GM19023 (cell line): ENCODE data around the gene COX5B.
"Not testable (repeated sequence)": the region's sequence is repeated elsewhere in the genome, so short reads cannot be mapped to it uniquely, and the experiment has no call there.

Experiments used
- ATAC-seq: cut with Tn5 transposase; IDR thresholded peaks from one replicate; pipeline ENCODE4 v1.9.1; 2021; ENCODE audit warnings: mild to moderate bottlenecking, moderate library complexity; ENCODE audit not compliant: unreplicated experiment

The COX5B gene, protein sequence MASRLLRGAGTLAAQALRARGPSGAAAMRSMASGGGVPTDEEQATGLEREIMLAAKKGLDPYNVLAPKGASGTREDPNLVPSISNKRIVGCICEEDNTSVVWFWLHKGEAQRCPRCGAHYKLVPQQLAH

DNA sequence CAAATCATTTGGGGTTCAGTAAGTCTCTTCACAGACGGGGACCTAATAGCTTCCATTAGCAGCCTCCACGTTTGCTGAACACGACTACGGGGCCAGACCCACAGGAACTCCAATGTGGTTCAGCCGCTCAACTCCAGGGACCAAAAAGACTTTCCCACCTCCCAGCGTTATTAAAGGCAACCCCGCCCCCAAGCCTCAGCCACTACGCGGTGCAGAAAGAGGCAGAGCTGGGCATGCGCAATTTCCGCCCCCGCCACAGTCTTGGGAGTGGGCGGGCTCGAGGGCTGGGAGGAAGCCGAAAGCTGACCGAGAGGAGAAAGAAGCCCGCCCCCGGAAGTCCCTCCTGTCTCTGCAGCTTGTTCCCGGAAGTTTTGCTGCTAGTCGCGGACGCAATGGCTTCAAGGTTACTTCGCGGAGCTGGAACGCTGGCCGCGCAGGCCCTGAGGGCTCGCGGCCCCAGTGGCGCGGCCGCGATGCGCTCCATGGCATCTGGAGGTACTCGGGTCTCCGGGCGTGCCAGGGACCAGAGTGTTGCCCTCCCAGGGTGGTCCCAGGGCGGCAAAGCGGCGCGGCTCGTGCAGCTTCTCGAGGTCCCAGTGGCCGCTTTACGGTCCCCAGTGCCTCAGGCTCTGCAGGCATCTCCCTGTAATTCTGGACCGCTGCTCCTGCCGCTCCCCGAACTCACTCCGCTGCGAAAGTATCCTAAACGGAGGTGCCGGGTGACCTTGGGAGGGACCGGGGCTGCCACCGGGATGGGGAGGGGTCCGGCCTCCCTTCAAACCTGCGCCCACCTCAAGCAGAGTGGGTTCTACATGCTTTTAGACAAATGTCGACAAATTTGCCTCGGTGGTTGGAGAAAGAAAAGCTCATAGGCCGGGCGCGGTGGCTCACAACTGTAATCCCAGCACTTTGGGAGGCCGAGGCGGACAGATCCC, at the start of gene COX5B:
Gene COX5B, plus strand, starts transcription at position 368 of the 935 bp plus-strand sequence. Its CDS starts 25 bp downstream, at position 393.
- peak; percentile 88 for ATAC-seq

DNA sequence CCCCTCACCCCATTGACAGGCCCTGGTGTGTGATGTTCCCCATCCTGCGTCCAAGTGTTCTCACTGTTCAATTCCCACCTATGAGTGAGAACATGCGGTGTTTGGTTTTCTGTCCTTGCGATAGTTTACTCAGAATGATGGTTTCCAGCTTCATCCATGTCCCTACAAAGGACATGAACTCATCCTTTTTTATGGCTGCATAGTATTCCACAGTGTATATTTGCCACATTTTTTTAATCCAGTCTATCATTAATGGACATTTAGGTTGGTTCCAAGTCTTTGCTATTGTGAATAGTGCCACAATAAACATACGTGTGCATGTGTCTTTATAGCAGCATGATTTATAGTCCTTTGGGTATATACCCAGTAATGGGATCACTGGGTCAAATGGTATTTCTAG, 49.7 kb upstream of the COX5B start:
- not testable (repeated sequence) for ATAC-seq

DNA sequence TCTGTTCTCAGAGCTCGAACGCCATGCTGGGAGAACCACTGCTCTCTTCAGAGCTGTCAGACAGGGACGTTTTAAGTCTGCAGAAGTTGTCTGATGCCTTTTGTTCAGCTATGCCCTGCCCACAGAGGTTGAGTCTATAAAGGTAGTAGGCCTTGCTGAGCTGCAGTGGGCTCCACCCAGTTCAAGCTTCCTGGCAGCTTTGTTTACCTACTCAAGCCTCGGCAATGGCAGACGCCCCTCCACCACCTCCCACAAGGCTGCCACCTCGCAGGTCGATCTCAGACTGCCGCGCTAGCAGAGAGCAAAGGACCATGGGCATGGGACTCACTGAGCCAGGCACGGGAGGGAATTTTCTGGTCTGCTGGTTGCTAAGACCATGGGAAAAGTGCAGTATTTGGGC, 44.3 kb upstream of the COX5B start:
- not testable (repeated sequence) for ATAC-seq

DNA sequence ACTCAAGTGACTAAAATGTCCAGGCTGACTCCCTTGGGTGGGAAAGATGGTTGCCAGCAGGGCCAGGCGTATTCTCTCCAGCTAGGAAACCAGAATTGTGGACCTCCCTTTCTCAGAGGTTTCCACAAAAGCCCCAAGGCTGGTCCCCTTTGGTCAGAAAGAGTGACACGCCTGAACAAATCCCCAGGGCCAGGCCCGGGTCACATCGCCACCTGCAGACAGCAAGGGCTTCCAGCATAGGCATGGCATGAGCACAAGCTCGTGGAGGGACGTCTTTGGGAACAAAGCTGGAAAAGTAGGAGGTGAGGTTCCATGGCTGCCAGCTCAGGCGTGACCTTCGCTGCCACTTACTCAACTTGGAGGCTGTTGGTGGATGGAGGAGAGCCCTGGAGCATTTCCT, 40.8 kb upstream of the COX5B start:
- not testable (repeated sequence) for ATAC-seq

DNA sequence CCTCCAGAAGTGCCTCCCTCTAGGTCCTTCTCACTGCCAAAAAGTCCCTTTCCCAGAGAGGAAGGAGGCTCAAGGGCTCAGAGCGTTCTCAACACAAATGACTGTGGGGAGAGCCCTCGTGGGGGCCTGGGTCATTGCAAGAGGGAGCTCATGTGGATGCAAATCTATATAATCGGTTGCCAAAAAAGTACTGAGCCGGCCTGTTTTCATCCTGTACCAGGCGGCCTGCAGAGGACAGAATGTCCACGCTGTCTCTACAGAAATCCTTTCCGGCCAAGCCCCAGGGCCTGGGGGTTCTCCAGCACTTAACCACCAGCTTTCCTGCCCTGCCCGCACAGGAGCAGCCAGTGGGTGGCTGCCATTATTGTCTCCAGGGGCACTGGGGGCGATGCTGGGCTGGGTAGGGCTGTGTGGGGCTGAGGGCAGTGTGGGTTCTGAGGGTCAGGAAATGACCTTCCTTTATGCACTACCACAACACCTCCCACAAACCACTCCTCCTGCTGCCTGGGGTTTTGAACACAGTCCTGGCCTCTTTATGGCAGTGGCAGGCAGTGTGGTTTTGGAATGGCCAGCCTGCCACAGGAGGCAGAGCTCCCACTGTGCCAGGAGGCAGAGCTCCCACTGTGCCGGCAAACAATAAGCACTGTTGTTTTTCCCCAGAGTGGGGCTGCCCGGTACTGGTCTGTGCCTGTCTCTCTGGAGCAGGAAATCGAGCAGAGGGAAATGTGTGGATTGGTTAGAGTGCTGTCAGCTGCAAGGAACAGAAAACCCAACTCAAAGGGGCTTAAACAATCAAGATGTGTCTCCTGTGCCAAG, 40.1 kb upstream of the COX5B start:
- ATAC-seq: not testable (repeated sequence)

DNA sequence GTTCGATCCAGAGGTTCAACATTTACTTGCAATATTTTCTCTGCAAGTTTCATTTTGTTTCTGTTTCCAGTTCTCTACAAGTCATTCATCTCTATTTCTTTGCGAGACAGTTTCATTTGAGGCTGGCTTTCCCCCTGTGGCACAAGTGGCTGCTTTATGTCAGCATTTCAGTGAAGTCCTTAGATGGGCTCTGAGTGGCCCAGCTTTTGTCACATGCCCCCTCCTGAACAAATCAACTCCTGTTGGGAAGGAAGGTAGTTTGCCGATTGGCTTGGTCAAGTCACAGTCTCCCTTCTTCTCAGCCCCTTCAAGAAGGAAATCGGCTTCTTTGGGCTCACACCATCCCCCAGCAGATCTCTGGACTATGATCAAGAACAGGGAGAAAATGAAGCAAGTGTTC, 37.1 kb upstream of the COX5B start:
- ATAC-seq: not testable (repeated sequence)

DNA sequence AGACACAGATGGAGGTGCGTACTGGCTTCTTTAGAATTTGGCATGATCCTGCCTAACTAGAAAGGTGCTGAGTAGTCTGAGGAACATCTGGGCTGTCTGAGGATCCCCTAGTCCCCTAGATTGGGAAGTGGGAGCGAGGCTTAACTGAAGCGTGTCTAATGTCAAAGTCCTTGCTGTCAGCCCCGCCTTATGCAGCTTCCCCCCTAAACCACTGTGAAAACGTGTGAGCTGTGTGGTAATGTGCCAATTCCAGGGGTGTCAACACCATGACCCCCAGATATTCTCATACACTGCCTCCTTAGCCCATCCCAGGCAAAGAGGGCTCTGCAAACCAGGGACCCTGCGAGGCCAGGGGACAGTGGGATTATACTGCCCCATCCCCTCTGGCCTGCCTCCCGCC, 34.0 kb upstream of the COX5B start:
- ATAC-seq: not testable (repeated sequence)

DNA sequence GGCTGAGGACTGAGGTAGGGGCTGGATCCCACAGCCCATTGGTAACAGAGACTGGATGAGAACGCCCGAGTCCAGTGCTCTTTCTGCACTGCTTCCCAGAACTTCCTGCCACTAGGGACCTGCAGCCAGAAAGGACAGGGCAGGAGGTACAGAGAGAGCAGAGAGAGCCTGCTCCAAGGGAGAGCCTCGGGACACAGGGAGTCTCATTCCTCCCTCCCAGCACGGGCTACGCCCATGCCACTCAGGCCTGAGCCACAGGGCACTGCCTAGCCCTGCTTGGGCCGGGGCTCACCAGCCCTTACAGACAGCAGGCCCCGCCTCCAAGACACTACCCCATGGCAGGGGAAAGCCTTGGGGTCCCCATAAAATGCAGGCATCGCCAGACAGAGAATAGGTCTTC, 30.1 kb upstream of the COX5B start:
- not testable (repeated sequence) for ATAC-seq

DNA sequence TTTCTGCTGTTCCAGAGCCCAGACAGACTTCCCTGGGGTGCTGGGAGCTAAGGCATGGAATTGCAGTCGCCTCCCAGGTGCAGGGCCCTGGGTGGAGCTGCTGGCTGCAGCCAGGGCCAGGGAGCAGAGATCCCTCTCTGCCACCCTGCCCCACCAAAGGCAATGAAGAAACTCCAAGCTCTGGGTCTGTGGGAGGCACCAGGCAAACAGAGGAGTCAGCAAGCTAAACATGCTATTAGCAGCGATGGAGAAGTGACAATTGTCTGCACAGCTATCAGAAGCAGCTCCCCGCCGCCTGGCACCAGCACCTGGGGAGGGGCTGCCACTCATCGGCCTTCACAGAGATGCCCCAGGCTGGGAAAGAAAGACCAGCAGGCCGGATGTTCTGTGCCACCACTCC, 28.0 kb upstream of the COX5B start:
- ATAC-seq: no peak

DNA sequence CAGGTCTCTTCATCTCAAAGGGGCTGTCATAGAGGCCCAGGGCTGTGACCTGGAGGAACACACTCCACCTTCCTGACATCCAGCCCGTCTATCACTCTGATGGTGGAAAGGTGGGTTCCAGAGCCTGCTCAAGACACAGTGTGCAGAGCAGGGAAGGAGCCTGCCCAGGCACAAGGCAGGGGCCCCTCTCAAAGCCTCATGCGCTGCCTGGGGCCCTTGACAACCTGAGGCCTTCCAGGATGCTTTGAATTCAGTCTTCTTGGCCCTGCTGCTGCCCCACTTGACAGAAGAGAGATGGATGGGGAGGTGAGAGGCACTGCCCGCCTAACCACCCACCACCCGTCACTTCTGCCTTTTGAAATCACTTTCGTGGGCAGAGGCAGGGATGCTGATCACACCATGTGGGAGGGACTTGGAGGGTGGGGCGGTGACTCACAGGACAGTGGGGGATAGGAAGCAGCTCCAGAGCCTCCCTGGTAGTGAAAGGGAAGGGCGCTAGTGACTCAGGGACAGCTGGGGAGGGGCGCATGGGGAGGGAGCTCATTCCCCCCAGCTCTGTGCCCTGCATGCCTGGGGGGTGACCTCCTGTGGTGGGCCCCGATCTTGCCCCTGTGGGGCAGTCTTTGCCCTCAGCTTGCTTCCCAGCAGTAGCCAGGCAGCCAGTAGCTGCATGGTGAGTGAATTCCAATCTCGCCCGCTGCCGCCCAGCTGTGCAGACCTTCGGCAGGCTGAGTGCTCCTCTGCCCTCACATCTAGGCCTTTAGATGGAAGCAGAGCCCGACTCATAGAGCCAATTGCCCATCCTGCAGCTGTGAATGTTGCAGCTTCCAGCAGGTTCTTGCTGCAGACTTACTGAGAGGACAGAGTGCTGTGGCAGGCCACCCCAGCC, 26.7 kb upstream of the COX5B start:
- ATAC-seq: not testable (repeated sequence)

DNA sequence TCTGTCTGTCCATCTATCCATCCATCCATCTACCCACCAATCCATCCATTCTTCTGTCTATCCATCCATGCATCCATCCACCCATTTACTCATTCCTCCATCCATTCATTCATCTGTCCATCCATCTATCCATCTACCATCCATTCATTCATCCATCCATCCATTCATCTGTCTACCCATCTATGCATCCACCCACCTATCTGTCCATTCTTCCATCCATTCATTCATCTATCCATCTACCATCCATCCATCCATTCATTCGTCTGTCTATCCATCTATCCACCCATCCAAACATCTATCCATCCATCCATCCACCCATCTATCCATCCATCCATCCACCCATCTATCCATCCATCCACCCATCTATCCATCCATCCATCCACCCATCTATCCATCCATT, 25.4 kb upstream of the COX5B start:
- ATAC-seq: not testable (repeated sequence)

DNA sequence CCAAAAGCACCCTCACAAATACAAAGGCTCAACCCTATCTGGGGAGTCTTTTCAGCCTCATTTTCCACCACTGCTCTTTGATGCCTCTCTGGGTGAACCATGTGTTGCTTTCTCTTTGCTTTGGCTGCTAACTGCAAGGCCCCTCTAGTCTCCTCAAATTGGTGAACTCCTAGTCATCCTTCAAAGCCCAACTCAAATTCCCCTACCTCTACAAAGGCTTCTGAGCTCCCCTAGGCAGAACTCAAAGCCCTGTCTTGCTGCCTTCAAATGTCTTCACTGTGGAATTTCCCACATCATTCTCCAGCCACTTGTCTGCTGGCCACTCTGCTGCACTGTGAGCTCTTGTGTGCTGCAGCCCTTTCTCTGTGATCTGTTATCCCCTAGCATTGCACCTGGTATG, 22.9 kb upstream of the COX5B start:
- not testable (repeated sequence) for ATAC-seq

DNA sequence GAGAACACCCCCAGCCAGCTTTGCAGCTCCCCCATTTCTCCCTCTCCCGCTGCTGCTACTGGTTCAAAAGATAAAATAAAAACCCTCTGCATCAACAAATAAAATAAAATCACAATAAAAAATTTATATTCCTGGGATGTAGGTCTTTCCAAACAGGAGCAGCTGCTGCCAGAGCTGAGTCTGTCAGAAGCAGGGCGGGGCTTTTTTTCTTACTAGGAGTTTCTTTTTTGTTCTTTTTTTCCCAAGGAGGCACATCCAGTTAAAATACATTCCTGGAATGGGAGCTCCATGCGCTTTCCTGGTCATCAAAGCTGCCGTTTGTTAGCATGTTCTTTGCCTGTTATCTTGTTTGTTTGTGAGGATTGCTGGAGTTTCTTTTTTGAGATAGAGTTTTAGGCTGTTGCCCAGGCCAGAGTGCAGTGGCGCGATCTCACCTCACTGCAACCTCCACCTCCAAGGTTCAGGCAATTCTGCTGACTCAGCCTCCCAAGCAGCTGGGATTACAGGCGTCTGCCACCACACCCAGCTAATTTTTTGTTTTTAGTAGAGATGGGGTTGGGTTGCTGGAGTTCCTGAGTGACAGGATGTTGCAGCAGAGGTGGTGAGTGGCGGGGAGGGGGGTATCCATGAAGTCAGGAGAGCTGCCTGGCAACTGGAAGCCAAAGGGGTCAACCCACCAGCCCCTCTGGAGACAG, 20.4 kb upstream of the COX5B start:
- ATAC-seq: not testable (repeated sequence)

DNA sequence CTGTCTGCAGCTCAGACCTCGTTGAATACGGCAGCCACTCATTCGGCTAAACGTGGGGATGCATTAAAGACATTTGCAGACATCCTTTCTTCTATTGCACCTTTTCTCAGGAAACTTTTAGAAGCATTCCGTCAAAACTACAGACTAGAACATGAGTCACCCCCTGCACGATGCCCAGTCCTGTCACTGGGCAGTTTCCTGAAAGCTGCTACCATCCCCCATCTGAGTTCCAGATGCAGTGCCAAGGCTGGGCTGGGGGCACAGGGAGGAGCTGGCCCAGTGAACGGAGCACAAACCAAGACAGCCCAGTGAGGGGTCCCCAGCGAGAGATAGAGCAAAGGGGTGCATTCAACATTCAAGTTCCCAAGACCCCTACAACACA, 19.8 kb upstream of the COX5B start:
- not testable (repeated sequence) for ATAC-seq

DNA sequence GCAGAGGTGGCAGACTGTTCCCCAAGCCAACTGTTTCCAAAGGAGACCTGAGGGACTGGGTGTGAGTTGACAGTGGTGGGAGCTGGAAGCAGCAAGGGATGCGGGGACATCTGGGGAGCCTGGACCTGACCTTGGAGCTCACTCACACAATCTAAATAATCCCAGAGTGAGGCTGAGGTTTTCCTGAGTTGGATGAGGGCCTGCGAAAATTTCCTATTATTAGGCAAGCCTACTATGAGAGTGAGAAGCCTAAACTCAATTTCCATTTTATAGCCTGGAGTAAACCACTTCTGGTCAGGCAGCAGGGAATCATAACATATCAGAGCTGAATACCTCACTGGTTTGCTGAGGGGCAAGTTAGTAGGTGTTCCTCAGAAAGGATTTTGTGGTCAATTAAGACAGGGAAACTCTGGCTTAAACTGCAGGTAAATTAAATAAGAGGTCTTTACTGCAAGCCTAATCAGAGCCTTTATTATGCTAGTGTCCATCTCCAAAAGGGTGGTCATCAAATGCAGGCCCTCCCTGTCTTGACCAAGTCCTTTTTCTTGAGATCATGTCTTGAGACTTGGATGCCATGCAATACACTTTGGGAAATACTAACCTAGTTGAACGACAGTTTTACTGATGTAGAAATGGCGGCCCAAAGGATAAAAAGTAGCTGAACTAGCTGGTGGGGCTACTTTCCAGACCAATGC, 1.7 kb upstream of the COX5B start:
- ATAC-seq: no peak

DNA sequence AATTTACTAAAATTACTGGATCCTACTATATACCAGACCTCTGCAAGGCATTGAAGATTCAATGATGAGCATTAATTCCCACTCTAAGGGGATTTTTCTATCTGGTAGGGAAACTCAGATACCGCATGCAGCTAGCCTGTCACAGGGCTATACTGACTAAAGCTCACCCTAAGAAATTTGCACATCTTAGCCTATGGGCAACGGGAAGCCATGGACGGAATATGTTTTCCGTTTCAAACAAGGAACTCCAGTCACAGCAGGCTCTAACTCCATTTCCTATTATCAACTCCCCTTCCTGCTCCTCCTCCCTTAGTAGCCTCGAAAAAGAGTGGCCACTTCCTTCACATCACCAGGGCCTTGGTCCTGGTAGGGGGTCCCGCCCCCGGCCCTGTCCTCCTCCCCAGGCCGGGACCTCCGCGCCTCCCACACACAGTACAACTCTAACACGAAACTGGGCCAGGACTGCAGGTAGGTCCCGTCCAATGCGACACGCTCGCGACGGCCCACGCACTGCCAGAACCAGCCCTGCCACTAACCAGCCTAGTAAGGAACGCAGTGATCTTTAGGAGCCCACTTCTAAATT, 659 bp upstream of the COX5B start:
- ATAC-seq: peak; percentile 31

DNA sequence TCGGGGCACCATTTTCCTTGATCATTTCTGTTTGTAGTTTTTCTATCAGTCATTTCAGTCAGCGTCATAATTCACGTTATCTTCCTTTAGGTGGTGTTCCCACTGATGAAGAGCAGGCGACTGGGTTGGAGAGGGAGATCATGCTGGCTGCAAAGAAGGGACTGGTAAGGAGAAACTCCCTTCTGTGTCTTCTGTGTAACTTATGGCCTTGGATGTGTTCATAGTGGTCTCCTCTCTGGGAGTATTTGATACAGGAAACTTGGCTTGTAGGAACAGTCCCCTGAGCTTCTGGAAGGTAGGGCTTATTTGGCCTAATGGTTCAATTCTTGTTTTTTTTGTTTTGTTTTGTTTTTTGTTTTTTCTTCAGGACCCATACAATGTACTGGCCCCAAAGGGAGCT, 1.1 kb downstream of the COX5B start:
- ATAC-seq: no peak

DNA sequence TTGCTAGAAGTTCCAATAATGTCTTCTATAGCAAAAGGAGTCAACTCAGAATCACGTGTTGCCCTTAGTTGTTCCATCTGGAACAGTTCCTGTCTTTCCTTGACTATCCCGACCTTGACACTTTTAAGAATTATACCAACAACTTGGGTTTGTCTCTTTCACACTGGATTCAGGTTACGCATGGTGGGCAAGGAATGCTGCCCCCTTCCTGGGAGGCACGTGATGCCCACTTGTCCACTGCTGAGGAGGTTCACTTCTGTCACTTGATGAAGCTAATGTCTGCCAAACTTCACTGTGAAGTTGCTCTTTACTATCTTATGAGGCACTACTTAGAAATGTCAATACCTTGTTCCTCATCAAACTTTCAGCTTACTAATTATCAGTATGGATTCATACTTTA, 5.3 kb downstream of the COX5B start:
- no peak for ATAC-seq

DNA sequence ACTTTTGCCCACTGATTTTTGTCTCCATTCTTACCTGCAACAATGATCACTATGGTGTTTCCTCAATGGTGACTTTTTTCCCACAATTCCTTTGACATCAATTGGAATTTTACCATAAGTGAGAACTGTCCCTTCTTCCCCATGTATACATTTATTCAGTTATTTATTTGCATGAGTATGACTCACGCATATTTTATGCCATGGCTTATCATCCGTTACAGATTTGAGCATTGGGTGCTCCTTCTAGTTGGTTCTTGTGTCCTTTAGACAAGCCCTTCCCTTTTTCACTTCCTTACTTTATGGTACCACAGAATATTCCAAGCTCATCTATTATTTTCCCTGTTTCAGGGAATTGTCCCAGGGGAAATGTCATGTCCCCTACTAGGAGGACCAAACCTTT, 7.6 kb downstream of the COX5B start:
- no peak for ATAC-seq
